Measurements from ENCODE around the gene POMP.
"Not testable (repeated sequence)": the region's sequence is repeated elsewhere in the genome, so short reads cannot be mapped to it uniquely, and the experiment has no call there.

The POMP gene

GRCh38 chr13:28638756-28639155 lies 20.2 kb upstream of the POMP start:
- DNase-seq: no peak

DNA sequence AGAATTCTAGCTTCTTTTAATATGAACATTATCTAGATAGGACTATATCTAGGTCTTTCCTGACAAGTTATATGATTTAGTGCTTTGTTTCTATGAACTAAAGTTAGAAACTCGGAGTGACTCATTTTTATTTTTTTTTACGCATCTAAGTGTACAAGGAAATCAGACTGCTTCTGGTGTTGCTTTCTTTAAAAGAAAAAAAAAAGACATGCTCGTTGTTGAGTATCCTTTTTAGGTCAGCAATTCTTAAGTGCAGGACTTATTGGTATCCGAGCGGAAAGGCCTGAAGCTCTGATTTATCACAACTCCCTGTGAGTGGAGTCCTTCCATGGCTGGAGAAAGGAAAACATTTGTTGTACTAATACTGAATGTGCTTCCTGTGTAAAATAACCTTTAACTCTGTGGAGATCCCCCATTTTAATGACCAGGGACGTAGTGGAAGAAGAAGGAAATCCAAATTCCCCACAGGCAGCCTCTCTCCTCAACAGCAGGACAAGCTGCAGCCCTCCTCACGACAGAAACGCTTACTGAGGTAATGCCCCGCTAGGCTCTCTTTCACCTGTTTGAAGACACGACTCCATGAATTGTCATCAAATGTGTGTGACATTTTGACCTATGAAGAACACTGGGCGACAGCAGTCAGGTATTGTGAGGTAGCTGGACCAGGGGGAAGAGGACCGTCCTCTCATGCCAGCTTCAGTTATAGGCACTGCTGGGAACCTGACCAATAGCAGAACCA lies 17.9 kb upstream of the POMP start:
- no peak for DNase-seq

GRCh38 chr13:28641600-28641926 lies 17.4 kb upstream of the POMP start:
- no peak for DNase-seq

DNA sequence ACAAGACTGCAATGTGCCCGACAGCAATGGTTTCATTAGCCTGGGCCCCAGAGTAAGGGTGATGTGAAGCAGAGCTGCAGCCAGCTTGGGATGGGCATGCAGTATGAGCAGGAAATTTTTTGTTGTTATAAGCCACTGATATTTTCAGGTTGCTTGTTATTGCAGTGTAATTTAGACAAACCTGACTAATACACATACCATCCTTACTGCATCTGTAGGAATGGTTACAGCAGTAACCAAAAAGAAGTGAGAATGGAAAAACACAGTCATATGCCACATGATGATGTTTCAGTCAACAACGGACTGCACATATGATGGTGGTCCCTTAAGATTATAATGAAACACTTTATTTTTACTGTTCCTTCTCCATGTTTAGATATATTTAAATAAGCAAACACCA lies 8.6 kb upstream of the POMP start:
- no peak for DNase-seq

DNA sequence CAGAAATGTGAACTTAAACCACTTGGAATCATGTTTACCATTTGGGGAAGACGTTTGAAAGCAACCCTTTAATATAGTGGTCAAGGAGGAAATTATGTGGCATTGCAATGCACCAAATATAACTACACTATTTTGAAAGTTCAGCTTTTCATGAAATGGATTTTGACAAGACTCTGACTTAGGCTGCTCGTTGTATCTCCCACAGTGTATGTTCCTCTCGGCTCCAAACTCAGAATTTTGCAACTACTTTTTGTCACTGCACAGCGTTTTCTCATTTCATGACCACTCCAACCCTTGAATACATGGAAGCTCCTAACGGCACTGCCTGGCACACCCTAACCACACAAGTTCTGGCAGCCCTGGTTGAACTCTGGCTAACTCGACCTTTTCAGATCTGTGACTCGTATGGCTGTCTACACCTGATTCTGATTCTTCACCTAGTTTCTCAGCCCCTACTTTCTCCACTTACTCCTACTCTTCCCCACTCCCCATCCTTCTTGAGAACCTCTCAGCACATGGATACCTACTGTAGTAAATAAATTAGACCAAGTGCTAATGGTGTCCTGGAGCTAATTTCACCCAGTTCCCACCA lies 7.0 kb upstream of the POMP start:
- DNase-seq: no peak

DNA sequence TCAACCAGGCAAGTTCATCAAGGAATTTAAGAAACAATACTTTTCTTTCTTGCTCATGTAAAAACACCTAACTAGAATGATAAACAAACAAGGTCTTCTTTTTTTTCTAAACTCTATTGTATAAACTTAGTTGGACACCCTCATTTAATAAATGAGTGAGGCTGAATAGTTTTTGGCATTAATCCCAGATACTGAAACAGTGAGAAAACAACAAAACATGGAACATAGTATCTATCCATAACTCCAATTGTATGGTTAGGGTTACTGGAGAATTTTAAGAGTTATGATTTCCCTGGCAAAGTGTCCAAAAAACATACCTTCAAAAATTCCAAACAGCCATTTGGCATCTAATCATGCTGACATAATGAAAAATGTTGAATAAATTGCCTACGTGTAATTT lies 5.8 kb upstream of the POMP start:
- DNase-seq: no peak

DNA sequence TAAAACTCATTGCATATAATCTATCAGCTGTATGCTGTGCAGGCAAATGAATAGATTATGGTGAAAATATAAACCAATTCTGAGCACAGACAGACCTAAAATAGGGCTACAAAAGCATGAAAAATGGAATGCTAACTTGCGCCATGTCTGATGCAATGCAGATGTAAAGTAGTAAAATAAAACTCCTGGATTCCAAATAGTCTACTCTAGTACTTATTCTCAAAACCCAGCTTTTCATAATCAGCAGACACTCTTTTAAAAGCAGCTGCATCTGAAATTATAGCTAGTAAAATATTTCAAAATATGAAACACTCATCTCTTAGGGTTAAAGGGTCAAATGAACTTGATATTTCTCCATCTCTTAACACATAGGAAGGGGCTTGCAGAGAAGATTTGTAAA lies 4.7 kb upstream of the POMP start:
- no peak for DNase-seq

GRCh38 chr13:28655561-28655960 lies 3.4 kb upstream of the POMP start:
- no peak for DNase-seq

- no peak for DNase-seq
Measured at GRCh38 chr13:28657784-28658538, 969 bp upstream of the POMP start.

GRCh38 chr13:28658539-28658795 lies 463 bp upstream of the POMP start:
- peak; percentile 63 for DNase-seq

- DNase-seq: no peak
Measured at GRCh38 chr13:28659621-28659970, 666 bp downstream of the POMP start.

GRCh38 chr13:28666897-28667488 lies 8.1 kb downstream of the POMP start:
- DNase-seq: no peak

DNA sequence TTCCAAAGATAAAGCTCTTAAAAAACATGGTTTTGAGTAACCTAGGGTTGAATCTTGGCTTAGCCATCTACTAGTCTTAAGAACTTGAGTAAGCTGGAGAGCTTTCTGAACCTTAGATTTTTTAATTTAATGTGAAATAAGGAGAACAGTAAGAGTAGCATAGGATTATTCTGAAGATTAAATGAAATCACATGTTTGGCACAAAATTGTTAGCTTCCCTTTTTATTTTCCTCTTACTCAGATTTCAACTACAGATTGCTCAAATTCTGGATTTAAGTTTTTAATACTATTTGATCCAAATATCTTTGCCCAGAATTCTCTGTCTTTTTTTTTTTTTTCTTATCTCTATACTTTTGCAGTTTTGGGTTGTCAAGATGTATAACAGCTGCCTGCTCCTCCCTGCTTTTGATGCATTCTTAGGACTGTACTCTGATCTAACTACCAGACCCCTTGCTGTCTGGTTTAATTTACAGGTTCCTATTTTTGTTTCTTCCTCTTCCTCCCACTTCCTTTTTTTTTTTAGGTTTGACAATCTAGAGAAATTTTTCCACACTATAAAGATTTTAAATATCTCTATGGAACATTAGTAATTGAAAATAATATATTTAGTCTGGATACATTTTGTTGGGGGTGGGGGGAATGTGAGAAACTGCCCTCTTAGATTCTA lies 12.3 kb downstream of the POMP start:
- DNase-seq: no peak

DNA sequence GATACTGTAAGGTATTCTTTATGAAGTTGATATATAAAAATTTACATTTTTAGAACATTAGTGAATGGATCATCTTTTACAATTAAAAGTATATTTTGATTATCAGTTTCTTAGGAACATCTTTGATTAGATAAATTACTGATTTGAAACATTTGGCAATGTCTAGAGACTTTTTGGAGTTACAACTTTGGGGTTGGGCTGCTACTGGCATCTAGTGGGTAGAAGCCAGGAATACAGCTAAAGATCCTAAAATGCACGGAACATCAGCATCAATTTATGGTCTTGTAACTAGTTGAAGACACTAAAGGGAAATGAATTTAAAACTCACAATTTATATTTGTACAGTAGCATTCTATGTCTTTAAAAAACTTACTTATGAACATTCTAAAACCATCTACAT lies 19.9 kb downstream of the POMP start:
- DNase-seq: no peak

DNA sequence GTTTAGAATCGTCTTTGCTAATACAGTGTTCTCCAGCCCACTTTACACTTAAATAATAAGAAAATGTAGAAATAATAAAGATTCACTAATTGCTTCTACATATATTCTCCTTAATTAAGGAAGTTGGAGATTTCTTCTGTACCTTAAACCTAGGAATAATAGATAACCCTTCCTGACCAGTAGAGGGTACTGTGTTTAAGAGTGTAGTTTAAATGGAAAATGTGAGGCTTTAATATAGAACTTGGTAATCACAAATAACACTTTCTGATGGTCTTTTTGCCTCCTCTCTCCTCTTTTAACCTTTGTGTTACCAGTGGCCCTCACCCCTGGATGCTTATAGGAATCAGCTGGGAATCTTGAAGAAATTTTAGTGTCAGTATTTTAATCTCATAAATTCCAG lies 20.7 kb downstream of the POMP start:
- no peak for DNase-seq

DNA sequence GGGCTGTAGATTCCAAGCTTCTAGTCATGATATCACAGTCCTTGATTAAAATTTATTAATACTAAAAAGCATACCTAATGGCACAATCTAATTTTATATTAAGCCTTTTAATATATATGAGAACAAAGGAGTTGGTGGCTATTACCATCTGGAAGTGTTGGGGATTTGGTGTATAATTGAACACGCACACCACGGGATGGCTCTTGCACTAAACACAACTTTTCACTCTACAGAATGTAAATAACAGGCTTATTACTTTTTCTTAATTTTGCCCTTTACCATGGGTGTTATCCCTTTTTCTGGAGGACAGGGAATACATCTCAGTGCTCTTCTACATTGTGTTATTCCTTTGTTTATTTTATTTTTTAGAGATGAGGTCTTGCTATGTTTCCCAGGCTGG lies 21.6 kb downstream of the POMP start:
- no peak for DNase-seq

- not testable (repeated sequence) for DNase-seq
Measured at GRCh38 chr13:28683169-28683568, 24.2 kb downstream of the POMP start.

- no peak for DNase-seq
Measured at GRCh38 chr13:28684257-28684656, 25.3 kb downstream of the POMP start.

DNA sequence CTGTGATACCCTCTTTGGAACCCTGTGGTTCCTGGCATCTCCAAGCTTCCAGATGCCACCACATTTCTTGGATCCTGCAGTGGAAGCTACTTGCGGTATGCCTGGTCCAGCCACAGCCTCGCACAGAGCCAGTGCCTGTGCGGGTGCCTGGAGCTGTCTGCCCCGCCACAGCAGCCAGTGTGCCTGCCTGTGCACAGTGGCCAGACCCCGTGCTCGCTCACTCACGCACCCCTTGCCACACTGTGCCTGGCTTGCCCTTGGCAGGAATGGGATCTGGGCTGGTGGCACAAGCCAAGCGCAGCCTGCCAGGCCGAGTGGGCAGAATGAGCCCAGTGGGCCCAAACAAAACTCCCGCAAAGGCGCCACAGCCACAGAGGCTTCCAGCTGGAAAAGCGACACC lies 26.2 kb downstream of the POMP start:
- no peak for DNase-seq

- DNase-seq: no peak
Measured at GRCh38 chr13:28685892-28686291, 27.0 kb downstream of the POMP start.

GRCh38 chr13:28693605-28694491 lies 34.9 kb downstream of the POMP start:
- DNase-seq: not testable (repeated sequence)

DNA sequence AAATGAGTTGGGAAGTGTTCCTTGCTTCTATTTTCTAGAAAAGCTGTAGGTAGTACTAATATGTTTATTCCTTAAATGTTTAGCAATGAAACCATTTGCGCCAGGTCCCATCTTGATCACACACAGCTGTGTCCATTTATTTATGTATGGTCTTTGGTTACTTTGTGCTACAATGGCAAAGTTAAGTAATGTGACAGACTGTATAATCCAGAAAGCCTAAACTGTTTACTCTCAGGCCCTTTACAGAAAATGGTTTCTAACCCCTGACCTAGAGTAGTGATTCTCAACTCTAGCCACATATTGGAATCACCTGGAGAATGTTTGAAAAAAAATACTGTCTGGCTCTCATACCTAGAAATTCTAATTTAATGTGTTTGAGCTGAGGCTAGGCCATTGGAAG lies 38.5 kb downstream of the POMP start:
- DNase-seq: no peak

GRCh38 chr13:28699246-28699645 lies 40.3 kb downstream of the POMP start:
- no peak for DNase-seq
